CD4-positive, alpha-beta T cell (primary cell): ENCODE data around the gene TMED8. TPM values are rescaled to one million over a fixed set of nuclear protein-coding genes. Genes with fewer than 3 reads are reported as not detected.

ENCODE experiments used
- ATAC-seq: fragments of 200-7000 bp; cut with Tn5 transposase; one replicate; pipeline ENCODE4 v1.10.0; 2022; ENCODE audit warnings: mild to moderate bottlenecking; ENCODE audit not compliant: poor library complexity
- CTCF ChIA-PET: fragments of 350-600 bp; sonication (Branson Sonifier 250); formaldehyde crosslinking; loops from one replicate; lab custom pipeline; 2021; ENCODE audit warnings: antibody characterized with exemption, inconsistent platforms; lab: Charles Lee
- POLR2A ChIA-PET: fragments of 350-600 bp; sonication (Branson Sonifier 250); formaldehyde crosslinking; loops from one replicate; lab custom pipeline; 2021; ENCODE audit warnings: antibody characterized with exemption, inconsistent platforms; lab: Charles Lee
- DNase-seq, 14 experiments: peaks; one replicate each; pipeline ENCODE4 v3.0.0-alpha.2; 2013 to 2020; ENCODE audit warnings: mixed read lengths in 2 of 14
- H3K27ac ChIP-seq, 2 donors: one replicate each; pipeline versions ENCODE4 v1.5.1 to v1.7.0; 2013; ENCODE audit warnings: low read length in 2 of 2, low read depth in 1 of 2, mild to moderate bottlenecking in 1 of 2
- H3K27me3 ChIP-seq, 2 experiments: 1 replicate in 1 of 2; 2 replicates in 1 of 2; pipeline versions ENCODE4 v1.6.1 to v1.7.0; 2013; ENCODE audit warnings: low read length in 2 of 2, control low read depth in 1 of 2, mild to moderate bottlenecking in 1 of 2, moderate library complexity in 1 of 2; ENCODE audit not compliant: insufficient read depth in 2 of 2, control insufficient read depth in 1 of 2
- H3K36me3 ChIP-seq: one replicate; pipeline ENCODE4 v1.6.1; 2013; ENCODE audit warnings: low read length, control low read depth; ENCODE audit not compliant: insufficient read depth
- H3K4me1 ChIP-seq: one replicate; pipeline ENCODE4 v1.6.1; 2013; ENCODE audit warnings: low read length, control low read depth; ENCODE audit not compliant: insufficient read depth
- H3K4me3 ChIP-seq: one replicate; pipeline ENCODE4 v1.5.1; 2013; ENCODE audit warnings: mild to moderate bottlenecking, low read length, moderate library complexity
- H3K9me3 ChIP-seq, 2 experiments: 1 replicate in 1 of 2; 2 replicates in 1 of 2; pipeline versions ENCODE4 v1.6.1 to v1.7.0; 2013; ENCODE audit warnings: low read length in 2 of 2, mild to moderate bottlenecking in 2 of 2, control low read depth in 1 of 2, moderate library complexity in 1 of 2; ENCODE audit not compliant: control insufficient read depth in 1 of 2, insufficient read depth in 1 of 2
- H3K27ac Mint-ChIP-seq: one replicate; pipeline ENCODE4 v1.8.0; 2020; ENCODE audit warnings: mixed read lengths
- H3K27me3 Mint-ChIP-seq: one replicate; pipeline ENCODE4 v1.8.0; 2021; ENCODE audit warnings: mixed read lengths
- H3K36me3 Mint-ChIP-seq: one replicate; pipeline ENCODE4 v1.8.0; 2021; ENCODE audit warnings: low read depth, mixed read lengths
- H3K4me1 Mint-ChIP-seq: one replicate; pipeline ENCODE4 v1.8.0; 2021; ENCODE audit warnings: low read depth, mixed read lengths
- H3K4me3 Mint-ChIP-seq: one replicate; pipeline ENCODE4 v1.8.0; 2020; ENCODE audit warnings: mild to moderate bottlenecking, mixed read lengths
- H3K9me3 Mint-ChIP-seq: one replicate; pipeline ENCODE4 v1.8.0; 2020; ENCODE audit warnings: mixed read lengths
- intact Hi-C, 2 experiments: fragments of 100-400 bp; cut with DNase I in 1 of 2; cut with micrococcal nuclease in 1 of 2; formaldehyde crosslinking; loops; one replicate each; pipeline versions ENCODE4 v1.15.1 to v1.9.0; 2023 to 2025; cut with DNase I, micrococcal nuclease
- total RNA-seq, 174 experiments: library from RNA in 2 of 174; stranded (reverse) in 2 of 174; gene quantifications; one replicate each; pipeline ENCODE4 v1.2.3 and lab custom pipeline; 2021 to 2026
- TF ChIP-seq, protein P1 (sequence below): fragments of 200-600 bp; IDR thresholded peaks from one replicate; pipeline ENCODE4 v1.8.0; 2022; ENCODE audit warnings: antibody characterized with exemption, mild to moderate bottlenecking

The TMED8 gene
- total RNA-seq, 2 experiments from 2014 or later = 4.9 to 5.1 TPM

DNA sequence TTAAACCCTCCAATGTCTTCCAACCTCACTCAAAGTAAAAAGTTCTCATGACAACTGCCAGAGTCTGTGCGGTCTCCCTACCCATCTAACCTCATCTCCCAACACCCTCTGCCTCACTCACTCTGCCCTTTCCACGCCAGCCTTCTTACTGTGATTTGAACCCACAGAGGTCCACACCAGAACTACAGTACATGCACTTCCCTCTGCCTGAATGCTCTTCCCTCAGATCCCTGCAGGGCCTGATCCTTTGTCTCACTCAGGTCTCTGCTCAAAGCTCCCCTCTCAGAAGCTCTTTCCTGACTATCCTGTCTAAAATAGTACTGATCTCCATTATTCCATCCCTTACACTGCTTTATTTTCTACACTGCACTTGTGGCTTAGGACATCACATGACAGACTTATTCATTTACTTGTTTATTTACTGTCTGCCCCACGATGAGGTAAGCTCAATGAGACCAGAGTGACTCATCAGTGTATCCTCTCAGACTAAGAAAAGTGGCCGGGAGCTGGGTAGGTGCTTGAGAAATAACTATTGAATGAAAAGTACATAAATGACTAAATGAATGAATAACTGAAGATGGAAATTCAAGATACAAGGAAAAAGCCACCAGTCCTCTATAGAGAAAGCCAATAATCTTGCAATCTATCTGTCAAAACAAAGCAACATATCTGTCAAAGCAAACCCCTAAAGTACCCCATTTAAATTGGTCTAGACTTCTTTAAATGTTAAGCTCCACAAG lies 73.3 kb downstream of the TMED8 start:
- peak in 2 of 14 experiments; percentile 28 to 51 for DNase-seq
- no peaks in the 10 kb centered on the region for H3K27me3 Mint-ChIP-seq
- POLR2A ChIA-PET = no interaction called here

GRCh38 chr14:77302926-77303325 lies 74.0 kb downstream of the TMED8 start:
- Mint-ChIP-seq H3K4me3 (no peak overlapping the region), H3K27me3 (no peaks in the 10 kb centered on the region), H3K27ac (no peak overlapping the region), H3K9me3 (no peaks in the 10 kb centered on the region), H3K4me1 (no peaks in the 10 kb centered on the region), H3K36me3 (no peaks in the 10 kb centered on the region)
- ChIA-PET POLR2A (no interaction called here), CTCF (interaction anchor here (2.1 to 3.0 kb wide), 2 partner anchors 12 to 13 kb away, joined by 11 to 18 read pairs; no protein-coding TSS in a partner anchor)
- TF ChIP-seq, protein P1, sequence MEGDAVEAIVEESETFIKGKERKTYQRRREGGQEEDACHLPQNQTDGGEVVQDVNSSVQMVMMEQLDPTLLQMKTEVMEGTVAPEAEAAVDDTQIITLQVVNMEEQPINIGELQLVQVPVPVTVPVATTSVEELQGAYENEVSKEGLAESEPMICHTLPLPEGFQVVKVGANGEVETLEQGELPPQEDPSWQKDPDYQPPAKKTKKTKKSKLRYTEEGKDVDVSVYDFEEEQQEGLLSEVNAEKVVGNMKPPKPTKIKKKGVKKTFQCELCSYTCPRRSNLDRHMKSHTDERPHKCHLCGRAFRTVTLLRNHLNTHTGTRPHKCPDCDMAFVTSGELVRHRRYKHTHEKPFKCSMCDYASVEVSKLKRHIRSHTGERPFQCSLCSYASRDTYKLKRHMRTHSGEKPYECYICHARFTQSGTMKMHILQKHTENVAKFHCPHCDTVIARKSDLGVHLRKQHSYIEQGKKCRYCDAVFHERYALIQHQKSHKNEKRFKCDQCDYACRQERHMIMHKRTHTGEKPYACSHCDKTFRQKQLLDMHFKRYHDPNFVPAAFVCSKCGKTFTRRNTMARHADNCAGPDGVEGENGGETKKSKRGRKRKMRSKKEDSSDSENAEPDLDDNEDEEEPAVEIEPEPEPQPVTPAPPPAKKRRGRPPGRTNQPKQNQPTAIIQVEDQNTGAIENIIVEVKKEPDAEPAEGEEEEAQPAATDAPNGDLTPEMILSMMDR = no peak
- intact Hi-C loops = loop anchor here (5.0 kb wide), 2 partner anchors 249 to 1294 kb away; no protein-coding TSS in a partner anchor
- DNase-seq (peak in 3 of 14 experiments; percentile 9 to 42 (median 30)), ATAC-seq (peak; percentile 24)
- no peak overlapping the region for H3K27ac ChIP-seq
- no peaks in the 10 kb centered on the region for H3K4me1 ChIP-seq
- H3K9me3 ChIP-seq = no peaks in the 10 kb centered on the region
- no peak overlapping the region for H3K4me3 ChIP-seq
- no peaks in the 10 kb centered on the region for H3K27me3 ChIP-seq
- peaks cover 4% of the 10 kb centered on the region for H3K36me3 ChIP-seq

More for the DNA sequence above, 73.3 kb downstream of the TMED8 start:
- Histone ChIP-seq H3K27ac (no peak overlapping the region), H3K27me3 (no peaks in the 10 kb centered on the region), H3K4me3 (no peak overlapping the region), H3K4me1 (no peaks in the 10 kb centered on the region), H3K36me3 (peaks cover 4% of the 10 kb centered on the region), H3K9me3 (no peaks in the 10 kb centered on the region)
- Mint-ChIP-seq H3K9me3 (no peaks in the 10 kb centered on the region), H3K4me3 (no peak overlapping the region), H3K36me3 (no peaks in the 10 kb centered on the region), H3K27ac (no peak overlapping the region), H3K4me1 (no peaks in the 10 kb centered on the region)
- ATAC-seq = no peak
- intact Hi-C loops = loop anchor here (5.0 kb wide), 2 partner anchors 249 to 1294 kb away; no protein-coding TSS in a partner anchor
- CTCF ChIA-PET = interaction anchor here (2.1 kb wide), 1 partner anchor 12 kb away, joined by 11 read pairs; no protein-coding TSS in a partner anchor
- TF ChIP-seq, protein P1 = no peak

GRCh38 chr14:77301103-77301502 lies 75.8 kb downstream of the TMED8 start:
- Mint-ChIP-seq H3K4me1 (no peaks in the 10 kb centered on the region), H3K36me3 (peaks cover 6% of the 10 kb centered on the region), H3K27me3 (no peaks in the 10 kb centered on the region), H3K9me3 (no peaks in the 10 kb centered on the region), H3K27ac (no peak overlapping the region), H3K4me3 (no peak overlapping the region)
- H3K4me3 ChIP-seq = no peak overlapping the region
- intact Hi-C loops = loop anchor here (2.0 to 5.0 kb wide), 3 partner anchors 250 to 1296 kb away; no protein-coding TSS in a partner anchor
- peak; percentile 27 to 69 (median 40) for DNase-seq
- peak; percentile 48 for ATAC-seq
- CTCF ChIA-PET = interaction anchor here (1.3 to 3.0 kb wide), 2 partner anchors 8 to 14 kb away, joined by 4 to 18 read pairs; no protein-coding TSS in a partner anchor
- H3K36me3 ChIP-seq = peaks cover 4% of the 10 kb centered on the region
- TF ChIP-seq, protein P1 = peak; percentile 60
- no peak overlapping the region for H3K27ac ChIP-seq
- no peaks in the 10 kb centered on the region for H3K27me3 ChIP-seq
- no peaks in the 10 kb centered on the region for H3K4me1 ChIP-seq
- POLR2A ChIA-PET = no interaction called here
- no peaks in the 10 kb centered on the region for H3K9me3 ChIP-seq
